Amniotic epithelial cell (primary cell): ENCODE measurements around the gene HIGD1C.
"Not testable (repeated sequence)": the region's sequence is repeated elsewhere in the genome, so short reads cannot be mapped to it uniquely, and the experiment has no call there.

ENCODE experiments used
- DNase-seq: peaks from one replicate; pipeline ENCODE4 v3.0.0-alpha.2; 2010; ENCODE audit warnings: low read depth

Gene HIGD1C

DNA sequence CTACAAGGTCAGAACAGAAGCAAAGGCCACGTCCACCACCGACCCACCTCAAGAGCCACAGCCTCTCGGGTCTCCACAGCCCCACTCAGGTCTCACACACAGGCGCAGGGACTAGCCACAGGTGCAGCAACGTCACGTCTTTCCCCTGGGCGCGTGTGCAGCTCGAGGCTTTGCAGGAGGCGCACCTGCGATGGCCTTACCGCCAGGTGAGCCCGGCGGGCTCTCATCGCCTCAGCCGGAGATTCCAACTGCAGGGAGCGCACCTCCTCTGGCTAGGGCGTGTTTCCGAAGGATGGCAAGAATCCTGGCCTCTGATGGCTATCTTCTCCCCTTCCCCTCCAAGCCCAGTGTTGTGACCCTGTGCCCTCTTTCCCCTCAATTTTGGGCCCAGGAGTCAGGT is at the start of gene HIGD1C:
Gene HIGD1C, plus strand, starts transcription at position 35 of the 400 bp plus-strand sequence. CDS start 1,455 bp downstream, outside the sequence.
- DNase-seq, result no peak

DNA sequence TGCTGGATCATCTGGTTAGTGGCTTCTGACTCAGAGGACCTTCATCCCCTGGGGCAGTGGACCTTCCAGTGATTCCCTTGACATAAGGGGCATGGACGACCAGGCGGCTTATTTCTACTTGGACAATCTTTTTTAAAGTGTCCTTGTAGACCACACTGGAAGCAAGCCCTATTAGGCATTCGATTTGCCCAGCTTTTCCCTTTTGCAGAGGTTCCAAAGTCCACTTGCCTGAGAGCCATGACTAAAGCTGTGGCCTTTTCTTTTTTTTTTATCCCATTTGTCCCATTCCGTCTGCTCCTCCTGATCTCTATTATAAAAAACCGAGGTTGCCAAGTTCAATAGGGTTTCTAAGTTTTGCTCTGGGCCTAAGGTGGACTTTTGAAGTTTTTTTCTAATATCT is 43.9 kb upstream of the HIGD1C start:
- not testable (repeated sequence) for DNase-seq

DNA sequence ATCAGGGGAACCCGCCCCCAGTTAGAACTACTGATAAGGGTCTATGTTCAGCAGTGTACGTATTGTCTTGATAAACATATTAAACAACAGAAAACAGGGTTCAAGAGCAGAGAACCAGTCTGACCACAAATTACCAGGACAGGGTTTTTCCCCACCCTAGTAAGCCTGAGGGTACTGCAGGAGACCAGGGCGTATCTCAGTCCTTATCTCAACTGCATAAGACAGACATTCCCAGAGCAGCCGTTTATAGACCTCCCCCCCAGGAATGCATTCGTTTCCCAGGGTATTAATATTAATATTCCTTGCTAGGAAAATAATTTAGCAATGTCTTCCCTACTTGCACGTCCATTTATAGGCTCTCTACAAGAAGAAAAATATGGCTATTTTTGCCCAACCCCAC is 40.0 kb upstream of the HIGD1C start:
- DNase-seq, result not testable (repeated sequence)

DNA sequence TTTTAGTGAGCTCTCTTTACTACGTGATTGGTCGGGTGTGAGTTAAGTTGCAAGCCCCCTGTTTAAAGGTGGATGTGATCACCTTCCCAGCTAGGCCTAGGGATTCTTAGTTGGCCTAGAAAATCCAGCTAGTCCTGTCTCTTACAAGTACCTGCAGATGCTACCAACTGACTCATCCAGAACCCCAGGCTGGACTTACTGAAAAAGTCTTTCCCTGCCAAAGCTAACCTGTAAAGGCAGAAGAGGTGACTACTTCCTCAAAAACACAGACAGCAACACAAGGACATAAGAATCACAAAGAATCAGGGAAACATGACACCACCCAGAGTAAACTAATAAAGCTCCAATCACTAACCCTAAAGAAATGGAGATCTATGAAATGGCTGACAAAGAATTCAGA is 39.1 kb upstream of the HIGD1C start:
- DNase-seq, result no peak

DNA sequence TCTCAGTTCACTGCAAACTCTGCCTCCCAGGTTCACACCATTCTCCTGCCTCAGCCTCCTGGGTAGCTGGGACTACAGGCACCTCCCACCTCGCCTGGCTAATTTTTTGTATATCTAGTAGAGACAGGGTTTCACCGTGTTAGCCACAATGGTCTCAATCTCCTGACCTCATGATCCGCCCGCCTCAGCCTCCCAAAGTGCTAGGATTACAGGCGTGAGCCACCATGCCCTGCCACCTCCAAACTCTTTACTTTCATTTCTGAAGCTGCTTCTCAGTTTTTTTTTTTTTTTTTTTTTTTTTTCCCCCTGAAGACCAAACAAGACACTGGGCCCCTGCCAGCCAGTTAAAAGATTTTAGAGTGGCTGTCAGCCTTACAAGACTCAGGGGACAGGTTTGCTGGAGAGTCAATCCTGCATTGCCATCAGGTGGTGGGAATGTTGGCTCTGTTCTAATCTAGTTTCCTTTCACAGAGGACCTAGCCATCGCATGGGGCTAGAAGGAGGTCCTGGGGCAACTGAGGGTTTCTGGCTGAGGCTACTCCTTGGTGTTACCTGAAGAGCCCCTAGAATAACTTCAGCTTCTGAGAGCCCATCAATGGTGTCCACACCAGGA is 37.4 kb upstream of the HIGD1C start:
- DNase-seq, result no peak

DNA sequence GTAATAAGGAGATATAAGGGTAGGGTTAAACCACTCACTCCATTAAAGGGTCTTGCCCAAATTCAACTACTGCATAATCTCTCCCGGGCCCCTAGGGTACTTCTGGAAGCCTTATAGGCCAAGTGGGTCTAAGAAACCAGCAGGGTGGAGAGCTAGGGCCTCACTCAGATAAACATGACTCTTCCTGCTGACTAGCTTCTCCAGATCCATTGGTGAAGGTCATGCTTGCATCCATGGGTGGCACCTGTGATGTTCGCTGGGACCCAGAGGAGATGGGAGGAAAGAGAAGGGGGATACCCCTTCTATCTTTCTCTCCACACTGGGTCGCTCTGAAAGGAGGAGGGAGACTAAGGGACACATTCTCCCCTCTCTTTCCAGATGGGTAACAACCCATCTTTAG is 36.1 kb upstream of the HIGD1C start:
- DNase-seq, result peak; percentile 52

DNA sequence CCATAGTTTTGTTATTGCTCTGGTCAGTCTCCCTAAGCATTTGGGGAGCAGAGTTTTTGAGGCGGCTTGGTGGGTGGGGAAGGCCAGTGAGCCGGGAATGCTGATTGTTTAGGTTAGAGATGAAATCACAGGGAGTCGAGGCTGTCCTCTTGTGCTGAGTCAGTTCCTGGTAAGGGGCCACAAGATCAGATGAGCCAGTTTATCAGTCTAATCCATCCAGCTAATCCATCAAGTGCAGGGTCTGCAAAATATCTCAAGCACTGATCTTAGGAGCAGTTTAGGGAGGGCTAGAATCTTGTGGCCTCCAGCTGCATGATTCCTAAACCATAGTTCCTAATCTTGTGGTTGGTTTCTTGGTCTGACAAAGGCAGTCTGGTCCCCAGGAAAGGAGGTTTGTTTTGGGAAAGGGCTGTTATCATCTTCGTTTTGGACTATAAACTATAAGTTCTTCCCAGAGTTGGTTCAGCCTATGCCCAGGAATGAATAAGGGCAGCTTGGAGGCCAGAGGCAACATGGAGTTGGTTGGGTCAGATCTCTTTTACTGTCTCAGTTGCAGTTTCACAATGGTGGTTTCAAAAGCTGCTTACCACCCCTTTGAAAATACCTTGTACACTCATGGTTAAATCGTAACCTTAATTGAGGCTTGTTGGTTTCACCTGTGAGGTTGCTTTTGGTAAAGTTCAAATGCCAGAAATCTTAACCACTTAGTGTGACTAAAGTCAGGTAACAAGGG is 33.6 kb upstream of the HIGD1C start:
- DNase-seq, result peak; percentile 90

DNA sequence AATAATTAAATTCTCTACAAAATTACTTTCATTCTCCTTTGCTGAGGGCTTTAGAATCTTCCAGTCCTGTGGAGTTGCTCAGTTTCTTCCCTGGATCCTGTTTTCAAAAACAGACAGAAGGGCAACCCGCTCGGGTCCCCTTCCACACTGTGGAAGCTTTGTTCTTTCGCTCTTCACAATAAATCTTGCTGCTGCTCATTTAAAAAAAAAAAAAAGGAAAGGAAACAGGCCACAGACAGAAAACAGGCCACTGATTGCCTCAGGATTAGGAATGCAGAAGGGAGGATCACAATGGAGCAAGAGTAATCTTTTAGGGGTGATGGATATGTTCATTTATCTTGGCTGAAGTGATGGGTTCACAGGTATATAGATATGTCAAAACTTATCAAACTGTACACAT is 29.5 kb upstream of the HIGD1C start:
- peak; percentile 94 for DNase-seq

DNA sequence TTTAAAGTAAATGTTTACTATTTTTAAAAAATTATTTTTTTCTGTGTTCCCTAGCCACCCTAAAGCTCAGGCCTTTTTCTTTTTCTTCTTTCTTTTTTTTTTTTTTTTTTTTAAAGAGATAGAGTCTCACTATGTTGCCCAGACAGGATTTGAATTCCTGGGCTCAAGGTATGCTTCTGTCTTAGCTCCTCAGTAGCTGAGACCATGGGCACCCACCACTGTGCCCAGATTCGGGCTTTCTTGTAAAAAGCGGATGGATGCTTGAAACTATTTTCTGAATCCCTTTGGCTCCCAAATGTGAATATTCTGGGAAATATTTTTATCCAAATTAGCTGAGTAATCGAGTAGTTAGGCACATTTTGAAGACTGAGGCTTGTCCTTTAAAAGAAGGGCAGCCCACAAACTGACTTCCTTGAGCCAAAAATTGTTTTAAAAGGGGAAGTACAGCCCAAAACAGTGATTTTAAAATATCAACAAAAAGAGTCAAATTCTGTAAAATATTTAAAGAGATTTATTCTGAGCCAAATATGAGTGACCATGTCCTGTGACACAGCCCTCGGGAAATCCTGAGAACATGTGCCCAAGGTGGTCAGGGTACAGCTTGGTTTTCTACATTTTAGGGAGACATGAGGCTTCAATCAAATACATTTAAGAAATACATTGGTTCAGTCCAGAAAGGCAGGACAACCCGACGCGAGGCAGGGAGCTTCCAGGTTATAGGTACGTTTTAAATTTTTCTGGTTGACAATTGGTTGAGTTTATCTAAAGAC is 28.8 kb upstream of the HIGD1C start:
- no peak for DNase-seq

DNA sequence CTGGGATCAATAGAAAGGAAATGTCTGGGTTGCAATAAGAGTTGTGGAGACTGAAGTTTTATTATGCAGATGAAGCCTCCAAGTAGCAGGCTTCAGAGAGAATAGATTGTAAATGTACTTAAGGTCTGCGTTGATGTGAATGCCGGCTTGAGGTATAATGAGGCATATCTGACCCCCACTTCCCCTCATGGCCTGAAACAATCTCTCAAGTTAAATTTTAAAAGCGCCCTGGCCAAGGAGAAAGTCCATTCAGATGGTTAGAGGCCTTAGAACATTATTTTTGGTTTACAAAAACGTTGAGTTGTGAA is 28.3 kb upstream of the HIGD1C start:
- DNase-seq, result no peak

DNA sequence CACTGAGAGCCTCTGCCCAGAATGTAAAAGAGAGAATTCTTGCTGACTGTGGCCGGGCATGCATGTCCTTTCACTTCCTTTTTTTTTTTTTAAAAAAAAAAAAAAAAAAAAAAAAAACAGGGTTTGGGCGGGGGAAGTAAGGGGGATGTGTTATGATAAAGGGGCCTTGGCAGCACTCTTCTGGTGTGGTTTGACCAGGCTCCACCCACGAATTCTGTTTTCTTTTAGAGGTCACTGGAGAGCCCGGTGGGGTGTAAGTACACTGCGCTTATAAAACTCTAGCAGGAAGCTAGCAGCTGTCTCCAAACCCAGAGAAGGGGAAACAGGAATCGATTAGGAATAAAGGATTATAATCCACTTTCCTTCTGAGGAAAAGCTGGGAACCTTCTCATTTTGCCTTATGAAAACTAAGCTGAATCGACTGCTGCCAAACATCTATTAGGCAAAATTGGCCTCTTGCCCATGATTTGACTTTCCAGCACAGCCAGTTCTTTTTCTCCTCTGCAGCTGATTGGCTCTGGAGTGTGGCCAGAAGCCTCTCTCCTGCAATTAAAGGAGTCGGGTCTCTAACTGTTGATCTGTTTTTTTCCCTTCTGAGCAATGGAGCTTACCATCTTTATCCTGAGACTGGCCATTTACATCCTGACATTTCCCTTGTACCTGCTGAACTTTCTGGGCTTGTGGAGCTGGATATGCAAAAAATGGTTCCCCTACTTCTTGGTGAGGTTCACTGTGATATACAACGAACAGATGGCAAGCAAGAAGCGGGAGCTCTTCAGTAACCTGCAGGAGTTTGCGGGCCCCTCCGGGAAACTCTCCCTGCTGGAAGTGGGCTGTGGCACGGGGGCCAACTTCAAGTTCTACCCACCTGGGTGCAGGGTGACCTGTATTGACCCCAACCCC is 27.7 kb upstream of the HIGD1C start:
- peak; percentile 98 for DNase-seq

DNA sequence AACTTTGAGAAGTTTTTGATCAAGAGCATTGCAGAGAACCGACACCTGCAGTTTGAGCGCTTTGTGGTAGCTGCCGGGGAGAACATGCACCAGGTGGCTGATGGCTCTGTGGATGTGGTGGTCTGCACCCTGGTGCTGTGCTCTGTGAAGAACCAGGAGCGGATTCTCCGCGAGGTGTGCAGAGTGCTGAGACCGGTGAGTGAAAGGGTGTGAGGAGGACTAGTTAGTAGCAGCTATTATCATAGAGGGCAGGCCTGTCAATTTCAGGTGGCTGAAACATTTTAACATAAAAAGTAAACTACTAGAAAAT is 27.0 kb upstream of the HIGD1C start:
- no peak for DNase-seq

DNA sequence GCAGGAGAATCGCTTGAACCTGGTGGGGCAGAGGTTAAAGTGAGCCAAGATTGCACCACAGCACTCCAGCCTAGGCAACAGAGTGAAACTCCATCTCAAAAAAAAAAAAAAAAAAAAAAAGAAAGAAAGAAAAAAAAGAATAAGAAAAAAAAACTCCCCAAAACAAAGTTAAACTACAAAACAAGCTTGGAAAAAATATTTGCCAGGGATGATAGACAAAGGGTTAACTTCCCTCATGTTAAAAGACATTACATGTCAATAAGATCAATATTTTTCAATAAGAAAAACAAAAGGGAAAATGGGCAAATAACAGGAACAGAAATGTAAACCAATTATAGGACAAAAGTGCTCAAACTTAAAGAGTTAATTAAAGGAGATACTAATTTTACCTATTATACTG is 26.4 kb upstream of the HIGD1C start:
- DNase-seq, result no peak

DNA sequence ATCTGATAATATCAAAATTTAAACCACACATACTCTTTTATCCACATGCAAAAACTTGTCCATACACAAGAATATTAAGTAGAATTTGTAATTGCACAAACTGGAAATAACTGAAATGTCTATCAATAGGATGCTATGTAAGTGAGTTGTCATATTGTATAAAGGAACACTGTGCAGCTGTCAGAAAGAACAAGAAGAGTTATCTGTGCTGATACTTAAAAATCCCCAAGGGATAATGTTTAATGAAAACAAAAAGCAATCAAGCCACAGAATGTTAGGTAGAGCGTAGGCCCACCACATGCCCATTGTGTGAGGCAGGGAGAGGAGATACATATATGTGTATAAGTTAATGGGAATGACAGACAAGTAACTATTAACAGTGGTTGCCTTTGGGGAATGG is 25.9 kb upstream of the HIGD1C start:
- no peak for DNase-seq

DNA sequence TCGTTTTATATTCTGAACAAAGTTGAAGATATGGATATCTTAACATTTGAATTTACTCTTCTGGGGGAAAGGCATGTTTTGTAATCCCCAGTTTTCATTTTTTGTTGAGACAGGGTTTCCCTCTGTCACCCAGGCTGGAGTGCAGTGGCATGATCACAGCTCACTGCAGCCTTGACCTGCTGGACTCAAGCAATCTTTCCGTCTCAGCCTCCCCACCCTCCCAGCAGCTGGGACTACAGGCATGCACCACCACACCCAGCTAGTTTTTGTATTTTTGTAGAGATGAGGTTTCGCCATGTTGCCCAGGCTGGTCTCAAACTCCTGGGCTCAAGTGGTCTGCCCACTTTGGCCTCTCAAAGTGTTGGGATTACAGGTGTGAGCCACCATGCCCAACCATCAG is 25.4 kb upstream of the HIGD1C start:
- not testable (repeated sequence) for DNase-seq

DNA sequence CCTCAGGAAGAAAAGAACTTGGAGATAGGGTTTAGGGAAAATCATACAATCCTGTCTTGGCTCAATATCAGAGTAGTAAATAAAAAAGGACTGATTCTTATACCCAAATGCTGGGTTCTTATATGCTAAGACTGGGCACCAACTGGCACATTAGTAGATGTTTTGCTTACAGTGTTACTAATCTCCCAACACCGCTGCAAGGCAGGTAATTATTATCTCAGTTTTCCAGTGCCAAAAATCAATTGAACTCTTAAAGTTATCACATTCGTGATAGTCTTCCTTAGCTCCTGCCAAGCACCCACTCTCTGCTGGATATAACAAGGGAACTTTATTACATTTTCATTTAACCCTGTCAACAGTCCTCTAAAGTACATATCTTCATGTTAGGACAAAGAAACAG is 25.0 kb upstream of the HIGD1C start:
- no peak for DNase-seq

DNA sequence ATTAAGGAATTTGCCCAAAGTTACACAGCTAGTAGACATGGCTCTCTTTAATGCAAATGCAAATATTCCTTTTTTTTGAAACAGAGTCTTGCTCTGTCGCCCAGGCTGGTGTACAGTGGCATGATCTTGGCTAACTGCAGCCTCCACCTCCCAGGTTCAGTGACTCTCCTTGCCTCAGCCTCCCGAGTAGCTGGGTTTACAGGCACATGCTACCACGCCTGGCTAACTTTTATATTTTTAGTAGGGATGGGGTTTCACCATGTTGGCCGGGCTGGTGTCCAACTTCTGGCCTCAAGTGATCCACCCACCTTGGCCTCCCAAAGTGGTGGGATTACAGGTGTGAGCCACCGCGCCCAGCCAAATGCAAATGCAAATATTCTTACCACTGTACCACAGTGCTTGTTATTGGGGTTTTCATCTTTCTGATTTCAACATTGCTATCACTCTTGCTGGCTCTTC is 24.5 kb upstream of the HIGD1C start:
- no peak for DNase-seq

DNA sequence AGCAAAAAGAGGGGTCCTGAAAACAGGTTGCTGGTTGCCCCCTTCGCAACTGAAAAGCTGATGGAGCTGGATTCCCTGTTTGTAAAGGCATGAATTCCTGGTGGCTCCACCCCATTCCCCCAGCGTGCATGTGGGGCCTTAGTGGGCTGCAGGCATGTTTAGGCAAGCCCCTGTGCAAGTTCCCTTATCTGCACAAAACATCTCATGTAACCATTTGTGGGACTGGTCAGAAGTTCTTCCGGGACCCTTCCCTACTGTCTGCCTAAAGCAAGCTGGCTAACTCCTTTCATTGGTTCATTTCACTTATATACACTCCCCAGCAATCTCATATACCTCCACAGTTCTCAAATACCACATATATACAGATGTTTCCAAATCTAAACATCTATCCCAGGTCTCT is 24.0 kb upstream of the HIGD1C start:
- DNase-seq, result no peak

DNA sequence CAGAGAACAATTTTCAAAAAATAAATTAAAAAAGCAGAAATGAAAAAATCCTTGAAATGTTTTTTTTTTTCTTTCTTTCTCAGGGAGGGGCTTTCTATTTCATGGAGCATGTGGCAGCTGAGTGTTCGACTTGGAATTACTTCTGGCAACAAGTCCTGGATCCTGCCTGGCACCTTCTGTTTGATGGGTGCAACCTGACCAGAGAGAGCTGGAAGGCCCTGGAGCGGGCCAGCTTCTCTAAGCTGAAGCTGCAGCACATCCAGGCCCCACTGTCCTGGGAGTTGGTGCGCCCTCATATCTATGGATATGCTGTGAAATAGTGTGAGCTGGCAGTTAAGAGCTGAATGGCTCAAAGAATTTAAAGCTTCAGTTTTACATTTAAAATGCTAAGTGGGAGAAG is 22.5 kb upstream of the HIGD1C start:
- DNase-seq, result no peak

DNA sequence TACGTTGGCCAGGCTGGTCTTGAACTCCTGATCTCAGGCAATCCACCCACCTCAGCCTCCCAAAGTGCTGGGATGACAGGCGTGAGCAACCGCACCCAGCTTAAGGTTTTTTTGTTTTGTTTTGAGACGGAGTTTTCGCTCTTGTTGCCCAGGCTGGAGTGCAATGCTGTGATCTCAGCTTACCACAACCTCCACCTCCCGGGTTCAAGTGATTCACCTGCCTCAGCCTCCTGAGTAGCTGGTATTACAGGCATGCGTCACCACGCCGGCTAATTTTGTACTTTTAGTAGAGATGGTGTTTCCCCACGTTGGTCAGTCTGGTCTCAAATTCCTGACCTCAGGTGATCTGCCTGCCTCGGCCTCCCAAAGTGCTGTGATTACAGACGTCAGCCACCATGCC is 21.9 kb upstream of the HIGD1C start:
- not testable (repeated sequence) for DNase-seq

DNA sequence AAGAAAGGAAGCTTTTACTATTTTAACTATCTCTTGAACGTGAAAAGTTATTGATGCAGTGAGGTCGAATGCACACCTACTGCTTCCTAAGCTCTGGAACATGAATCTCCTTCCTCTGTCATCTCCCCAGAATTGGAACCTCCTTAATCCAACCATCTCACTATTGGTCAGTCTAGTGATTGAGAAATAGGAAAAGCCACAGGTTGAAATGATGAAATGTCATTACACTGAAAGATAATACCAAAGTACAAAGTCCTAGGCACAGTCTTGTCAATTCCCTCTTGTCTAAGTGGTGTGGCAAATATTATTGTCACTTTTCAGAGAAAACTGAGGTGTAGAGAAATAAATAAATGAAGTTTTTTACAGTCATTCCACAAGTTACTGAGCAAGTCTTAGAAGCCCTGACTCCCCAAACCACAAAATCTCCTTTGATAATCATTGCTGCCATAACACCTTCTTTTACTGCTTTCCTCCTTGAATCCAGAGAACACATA is 19.5 kb upstream of the HIGD1C start:
- DNase-seq, result peak; percentile 59

DNA sequence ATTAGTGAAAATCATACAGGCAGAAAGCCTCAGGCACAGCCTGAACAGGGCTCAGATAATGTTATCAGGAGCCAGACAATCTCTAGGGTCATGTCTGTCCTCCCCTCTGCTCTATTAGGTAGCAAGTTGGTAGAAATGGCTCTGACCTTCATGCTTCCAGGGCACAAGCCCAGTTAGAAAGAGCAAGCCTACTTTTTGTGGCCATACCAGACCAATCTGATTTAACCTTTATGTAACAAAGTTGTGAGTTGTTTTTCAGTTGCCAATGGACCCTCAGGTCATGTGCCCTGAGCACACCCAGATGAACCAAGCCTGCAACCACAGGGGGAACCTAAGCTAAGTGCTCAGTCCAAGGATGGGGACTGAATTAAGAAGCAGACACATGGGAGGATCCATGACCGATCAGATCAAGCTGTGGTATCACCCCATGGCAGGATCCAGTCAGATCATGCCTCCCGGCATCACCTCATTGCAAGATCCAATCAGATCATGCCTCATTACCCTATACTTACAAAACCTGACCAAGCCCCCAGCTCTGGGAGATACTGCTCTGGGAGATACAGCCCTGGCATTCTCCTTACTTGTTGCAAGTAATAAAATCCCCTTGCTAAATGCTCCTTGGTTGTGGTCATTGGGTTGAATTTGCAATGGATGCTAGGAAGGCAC is 18.8 kb upstream of the HIGD1C start:
- DNase-seq, result peak; percentile 75
